ENCODE measurements around the gene SNCB.
A peak's percentile ranks its signal among the peaks of the same experiment; 100 is the strongest.

GRCh38 chr5:176647843-176648473, 17.6 kb upstream of the SNCB start:
- TF ChIP-seq EP300 (IDR thresholded peaks at IDR 0.05; ENCODE audit: borderline replicate concordance) (no peak), EGR1 (IDR thresholded peaks at IDR 0.05) (no peak), YY1 (IDR thresholded peaks at IDR 0.05; ENCODE audit: low read depth) (no peak), REST (IDR thresholded peaks at IDR 0.05; ENCODE audit: low read depth) (no peak), NFIC (IDR thresholded peaks at IDR 0.05) (peak; percentile 71), RAD21 (IDR thresholded peaks at IDR 0.05; ENCODE audit: low read depth) (no peak), FOXM1 (IDR thresholded peaks at IDR 0.05; ENCODE audit: borderline replicate concordance, low read depth) (no peak)
